Adrenal gland (tissue), 5 donors: Measurements from ENCODE around the gene GPC4.

Source experiments
- POLR2A ChIP-seq, 2 donors: fragments of 450-650 bp; IDR thresholded peaks; one replicate each; pipeline ENCODE4 v1.6.1; 2017; ENCODE audit warnings: antibody characterized with exemption in 2 of 2, mild to moderate bottlenecking in 2 of 2, moderate library complexity in 1 of 2
- TF ChIP-seq, protein P1 (sequence below), 6 experiments: fragments of 450-650 bp in 4 of 6; fragments of 200-600 bp in 2 of 6; sonication (generic) in 1 of 6; IDR thresholded peaks; 1 replicate in 5 of 6; 2 replicates in 1 of 6; pipeline versions ENCODE4 v1.5.1 to v1.8.0; 2016 to 2021; ENCODE audit warnings: antibody characterized with exemption in 6 of 6, mild to moderate bottlenecking in 2 of 6, moderate library complexity in 1 of 6
- donor health status: DM: no; HTN: no; CAD: no.

DNA sequence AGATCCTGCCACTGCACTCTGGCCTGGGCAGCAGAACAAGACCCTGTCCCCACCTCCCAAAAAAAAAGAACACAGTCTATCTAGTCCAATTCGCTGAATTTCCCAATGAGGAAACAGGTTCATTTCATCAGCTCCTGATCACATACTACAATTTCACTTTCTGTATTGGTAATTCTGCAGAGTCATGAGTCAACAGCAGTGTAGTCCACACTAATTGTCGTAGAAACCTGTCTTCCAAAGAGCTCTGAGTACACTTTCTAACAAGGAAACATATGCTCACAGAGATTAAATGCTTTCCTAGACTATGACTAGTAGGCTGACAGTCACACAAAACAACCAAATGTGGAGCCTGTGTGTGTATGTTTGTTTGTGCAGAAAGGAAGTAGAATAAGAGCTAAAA lies 91.9 kb downstream of the GPC4 start:
- no peak for TF ChIP-seq POLR2A (IDR thresholded peaks at IDR 0.05)
- TF ChIP-seq, protein P1, sequence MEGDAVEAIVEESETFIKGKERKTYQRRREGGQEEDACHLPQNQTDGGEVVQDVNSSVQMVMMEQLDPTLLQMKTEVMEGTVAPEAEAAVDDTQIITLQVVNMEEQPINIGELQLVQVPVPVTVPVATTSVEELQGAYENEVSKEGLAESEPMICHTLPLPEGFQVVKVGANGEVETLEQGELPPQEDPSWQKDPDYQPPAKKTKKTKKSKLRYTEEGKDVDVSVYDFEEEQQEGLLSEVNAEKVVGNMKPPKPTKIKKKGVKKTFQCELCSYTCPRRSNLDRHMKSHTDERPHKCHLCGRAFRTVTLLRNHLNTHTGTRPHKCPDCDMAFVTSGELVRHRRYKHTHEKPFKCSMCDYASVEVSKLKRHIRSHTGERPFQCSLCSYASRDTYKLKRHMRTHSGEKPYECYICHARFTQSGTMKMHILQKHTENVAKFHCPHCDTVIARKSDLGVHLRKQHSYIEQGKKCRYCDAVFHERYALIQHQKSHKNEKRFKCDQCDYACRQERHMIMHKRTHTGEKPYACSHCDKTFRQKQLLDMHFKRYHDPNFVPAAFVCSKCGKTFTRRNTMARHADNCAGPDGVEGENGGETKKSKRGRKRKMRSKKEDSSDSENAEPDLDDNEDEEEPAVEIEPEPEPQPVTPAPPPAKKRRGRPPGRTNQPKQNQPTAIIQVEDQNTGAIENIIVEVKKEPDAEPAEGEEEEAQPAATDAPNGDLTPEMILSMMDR (IDR thresholded peaks at IDR 0.05), result no peak
